Measurements from ENCODE around the gene RPL5. TPM values are rescaled to one million over a fixed set of nuclear protein-coding genes. Genes with fewer than 3 reads are reported as not detected.

Gene RPL5
- total RNA-seq, 1 donor from 2014 or later: 2,641 TPM

DNA sequence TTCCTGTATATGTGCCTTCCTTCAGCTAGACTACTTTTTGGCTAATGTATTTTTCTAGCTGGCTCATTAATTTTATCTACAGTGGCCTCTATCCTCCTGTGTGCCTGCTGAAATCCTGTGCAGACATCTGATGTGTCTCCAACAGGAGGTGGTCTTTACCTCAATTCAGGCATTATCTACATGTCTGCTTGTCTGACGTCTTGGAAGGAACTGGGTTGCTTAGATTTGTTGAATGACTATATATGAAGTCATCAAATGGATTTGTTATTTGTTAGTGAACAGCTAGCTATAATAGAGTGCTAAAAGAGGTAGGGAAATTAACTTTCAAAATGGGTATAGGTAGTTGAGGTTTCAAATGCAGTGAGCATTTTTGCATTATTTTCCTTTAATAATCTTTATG is 6.7 kb downstream of the RPL5 start:
- FAIRE-seq: no peak
- no peak for DNase-seq (ENCODE audit: low read depth)
- Histone ChIP-seq H3K27me3 (ENCODE audit: control insufficient read depth, insufficient read depth, low read length) (no peaks in the 10 kb centered on the region), H3K4me3 (ENCODE audit: low read depth, low read length) (no peak overlapping the region), H3K36me3 (ENCODE audit: control insufficient read depth, insufficient read depth, low read length) (peaks cover 28% of the 10 kb centered on the region)
- TF ChIP-seq, protein P1, sequence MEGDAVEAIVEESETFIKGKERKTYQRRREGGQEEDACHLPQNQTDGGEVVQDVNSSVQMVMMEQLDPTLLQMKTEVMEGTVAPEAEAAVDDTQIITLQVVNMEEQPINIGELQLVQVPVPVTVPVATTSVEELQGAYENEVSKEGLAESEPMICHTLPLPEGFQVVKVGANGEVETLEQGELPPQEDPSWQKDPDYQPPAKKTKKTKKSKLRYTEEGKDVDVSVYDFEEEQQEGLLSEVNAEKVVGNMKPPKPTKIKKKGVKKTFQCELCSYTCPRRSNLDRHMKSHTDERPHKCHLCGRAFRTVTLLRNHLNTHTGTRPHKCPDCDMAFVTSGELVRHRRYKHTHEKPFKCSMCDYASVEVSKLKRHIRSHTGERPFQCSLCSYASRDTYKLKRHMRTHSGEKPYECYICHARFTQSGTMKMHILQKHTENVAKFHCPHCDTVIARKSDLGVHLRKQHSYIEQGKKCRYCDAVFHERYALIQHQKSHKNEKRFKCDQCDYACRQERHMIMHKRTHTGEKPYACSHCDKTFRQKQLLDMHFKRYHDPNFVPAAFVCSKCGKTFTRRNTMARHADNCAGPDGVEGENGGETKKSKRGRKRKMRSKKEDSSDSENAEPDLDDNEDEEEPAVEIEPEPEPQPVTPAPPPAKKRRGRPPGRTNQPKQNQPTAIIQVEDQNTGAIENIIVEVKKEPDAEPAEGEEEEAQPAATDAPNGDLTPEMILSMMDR (IDR thresholded peaks at IDR 0.05; ENCODE audit: insufficient read depth, low read length, severe bottlenecking): no peak

DNA sequence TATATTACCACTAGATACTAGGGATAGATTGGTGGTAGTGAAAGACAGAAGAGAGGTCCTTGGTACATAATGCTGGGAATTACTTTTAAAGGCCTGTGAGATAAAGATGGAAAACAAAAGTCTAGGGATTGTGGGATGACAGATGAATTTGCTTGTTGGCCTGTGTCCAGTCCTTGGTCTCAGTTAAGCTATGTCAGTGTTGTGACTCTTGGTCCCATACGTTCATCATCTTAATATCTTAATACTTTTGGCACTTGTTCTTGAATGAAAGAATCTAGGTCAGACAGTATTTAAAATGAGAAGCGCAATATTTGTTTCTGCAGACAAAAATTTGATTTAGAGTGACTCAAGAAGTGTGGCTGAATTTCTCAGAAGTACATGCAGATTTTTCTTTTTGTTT is 7.6 kb downstream of the RPL5 start:
- Histone ChIP-seq H3K27me3 (ENCODE audit: control insufficient read depth, insufficient read depth, low read length) (no peaks in the 10 kb centered on the region), H3K36me3 (ENCODE audit: control insufficient read depth, insufficient read depth, low read length) (peaks cover 26% of the 10 kb centered on the region), H3K4me3 (ENCODE audit: low read depth, low read length) (no peak overlapping the region)
- DNase-seq (ENCODE audit: low read depth) (no peak), FAIRE-seq (no peak)
- TF ChIP-seq, protein P1 (IDR thresholded peaks at IDR 0.05; ENCODE audit: insufficient read depth, low read length, severe bottlenecking): no peak

DNA sequence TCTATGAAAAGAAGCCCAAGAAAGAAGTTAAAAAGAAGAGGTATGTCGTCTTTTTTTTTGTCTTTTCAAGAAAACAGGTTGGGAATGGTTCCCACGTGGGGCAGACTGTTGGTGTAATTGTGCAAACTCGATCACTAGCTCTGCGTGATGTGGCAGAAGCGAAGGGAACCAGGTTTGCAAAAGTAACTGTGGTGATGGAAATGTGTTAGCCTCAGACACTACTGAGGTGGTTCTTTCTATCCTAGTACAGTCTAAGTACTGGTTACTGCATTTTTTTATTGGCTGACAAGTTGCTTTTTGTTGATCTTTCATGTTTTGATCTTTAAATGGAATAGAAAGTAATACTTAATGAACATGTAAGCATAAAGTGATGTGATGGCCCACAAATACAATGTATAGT is 8.8 kb downstream of the RPL5 start:
- TF ChIP-seq, protein P1 (IDR thresholded peaks at IDR 0.05; ENCODE audit: insufficient read depth, low read length, severe bottlenecking): no peak
- Histone ChIP-seq H3K36me3 (ENCODE audit: control insufficient read depth, insufficient read depth, low read length) (peaks cover 23% of the 10 kb centered on the region), H3K4me3 (ENCODE audit: low read depth, low read length) (no peak overlapping the region), H3K27me3 (ENCODE audit: control insufficient read depth, insufficient read depth, low read length) (no peaks in the 10 kb centered on the region)
- FAIRE-seq (no peak), DNase-seq (ENCODE audit: low read depth) (no peak)

DNA sequence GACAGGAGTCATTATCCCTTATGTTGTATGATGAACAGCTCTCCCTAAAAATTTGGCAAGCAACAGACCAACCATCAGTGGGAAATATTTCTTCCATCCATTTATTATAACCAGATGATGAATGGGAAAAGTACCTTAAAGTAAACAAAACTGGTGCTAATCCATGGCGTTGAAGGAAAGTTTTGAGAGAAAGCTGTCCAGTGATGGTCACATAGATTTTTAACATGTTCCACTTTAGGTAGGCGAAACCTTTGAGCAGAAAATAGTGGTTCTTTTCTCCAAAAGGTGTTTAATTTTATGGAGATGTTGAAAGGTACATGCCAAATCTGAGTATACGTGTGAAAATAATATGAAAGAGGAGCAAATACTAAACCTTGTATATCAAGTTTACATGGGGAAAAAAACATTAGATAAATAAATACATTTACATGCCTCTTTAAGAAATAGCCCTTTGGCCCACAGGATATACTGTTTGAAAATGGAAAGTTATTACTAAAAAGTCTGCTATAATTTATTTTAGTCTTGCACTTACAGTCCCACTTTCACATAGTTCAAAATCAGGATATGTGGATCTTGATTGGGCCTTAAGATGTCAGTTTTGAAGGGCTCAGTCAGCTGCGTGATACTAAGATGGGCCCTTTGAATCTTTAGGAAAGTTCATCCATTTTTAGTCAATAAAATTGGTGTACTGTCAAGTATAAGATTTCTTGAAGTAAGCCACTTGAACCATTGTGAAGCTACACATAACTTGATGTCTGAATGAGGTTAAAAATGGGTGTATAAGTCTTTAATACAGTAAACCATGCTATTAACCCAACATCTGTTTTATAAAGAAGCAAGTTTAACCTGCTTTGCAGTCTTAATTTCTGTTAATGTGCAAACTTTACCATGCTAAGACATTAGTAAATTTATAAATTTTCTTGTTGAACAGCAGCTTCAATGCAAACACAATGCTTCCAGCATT is 10.5 kb downstream of the RPL5 start:
- FAIRE-seq: no peak
- H3K27me3 ChIP-seq (ENCODE audit: control insufficient read depth, insufficient read depth, low read length): no peaks in the 10 kb centered on the region
- TF ChIP-seq, protein P1 (IDR thresholded peaks at IDR 0.05; ENCODE audit: insufficient read depth, low read length, severe bottlenecking): no peak
- DNase-seq (ENCODE audit: low read depth): no peak
- no peak overlapping the region for H3K4me3 ChIP-seq (ENCODE audit: low read depth, low read length)
- H3K36me3 ChIP-seq (ENCODE audit: control insufficient read depth, insufficient read depth, low read length): peaks cover 13% of the 10 kb centered on the region

DNA sequence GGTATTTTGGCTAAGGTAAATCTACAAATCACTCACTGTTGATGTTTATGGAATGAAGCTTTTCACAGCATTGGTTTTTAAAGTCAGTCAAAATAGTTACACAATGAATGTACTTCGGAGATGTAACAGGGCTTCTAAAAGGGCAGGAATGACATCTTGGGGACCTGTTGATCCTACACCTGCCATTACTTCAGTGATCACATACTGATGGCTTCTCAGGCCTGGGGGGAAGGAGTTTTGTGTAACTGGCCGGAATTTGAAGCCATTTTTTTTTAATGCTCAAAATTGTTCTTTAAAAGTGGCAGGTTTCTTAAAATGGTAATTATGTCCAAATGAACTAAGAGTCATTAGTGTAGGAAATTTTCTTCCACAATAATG is 11.2 kb downstream of the RPL5 start:
- TF ChIP-seq, protein P1 (IDR thresholded peaks at IDR 0.05; ENCODE audit: insufficient read depth, low read length, severe bottlenecking): no peak
- no peaks in the 10 kb centered on the region for H3K27me3 ChIP-seq (ENCODE audit: control insufficient read depth, insufficient read depth, low read length)
- DNase-seq (ENCODE audit: low read depth): no peak
- H3K36me3 ChIP-seq (ENCODE audit: control insufficient read depth, insufficient read depth, low read length): peaks cover 11% of the 10 kb centered on the region
- no peak for FAIRE-seq
- H3K4me3 ChIP-seq (ENCODE audit: low read depth, low read length): no peak overlapping the region
